ENCODE measurements around the gene CEP350. TPM values are rescaled to one million over a fixed set of nuclear protein-coding genes. Genes with fewer than 3 reads are reported as not detected.

The CEP350 gene
- total and polyA plus RNA-seq, 2 of the 13 experiments (the other 11 are each of a cell fraction or from before 2014, with no cell fraction given), result 7.6 to 35.9 TPM

DNA sequence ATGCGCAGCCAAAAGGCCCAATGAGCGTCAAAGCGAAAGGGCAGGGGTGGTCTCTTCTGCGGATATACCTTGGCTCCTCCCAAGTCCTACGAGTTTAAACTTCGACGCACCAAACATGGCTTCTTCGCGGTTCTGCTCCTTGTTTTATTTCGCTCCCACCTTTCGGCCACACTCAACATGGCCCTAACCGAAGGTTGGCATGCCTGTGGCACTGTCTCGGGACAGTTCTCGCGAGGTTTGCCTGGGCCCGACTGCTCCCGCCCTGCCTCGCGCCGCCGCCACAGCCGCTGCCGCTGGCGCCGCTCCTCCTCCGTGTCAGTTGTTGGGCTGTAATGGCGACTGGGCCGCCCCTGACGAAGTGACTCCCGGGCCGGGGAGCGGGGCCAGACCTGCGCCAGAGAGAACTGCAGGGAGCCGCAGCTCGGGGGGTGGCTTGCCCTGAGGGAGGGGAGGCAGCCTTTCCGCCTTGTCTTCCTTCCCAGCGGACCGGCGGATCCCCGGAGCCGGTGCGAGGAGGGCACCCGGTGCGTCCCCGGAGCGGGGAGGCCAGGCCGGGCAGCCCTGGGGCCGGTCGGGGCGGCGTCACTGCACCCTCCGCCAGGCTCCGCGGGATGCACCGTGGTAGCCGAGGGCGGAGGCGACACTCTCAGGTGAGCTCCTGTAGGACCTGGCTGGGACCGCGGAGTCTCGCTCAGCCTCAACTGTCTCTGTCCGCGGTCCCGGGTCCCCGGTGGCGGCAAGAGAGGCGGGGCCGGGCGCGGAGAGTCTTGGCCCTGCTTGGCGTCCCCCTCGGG, at the start of gene CEP350 (continued):
- peak; percentile 75; the same call in 1 of the 2 replicates for TF ChIP-seq ZNF704 (CRISPR knock-in tag; IDR thresholded peaks at IDR 0.05; ENCODE audit: borderline replicate concordance)
- TF ChIP-seq RFX5 (IDR thresholded peaks at IDR 0.05; ENCODE audit: low read depth, low read length), result no peak
- TF ChIP-seq, protein P1, sequence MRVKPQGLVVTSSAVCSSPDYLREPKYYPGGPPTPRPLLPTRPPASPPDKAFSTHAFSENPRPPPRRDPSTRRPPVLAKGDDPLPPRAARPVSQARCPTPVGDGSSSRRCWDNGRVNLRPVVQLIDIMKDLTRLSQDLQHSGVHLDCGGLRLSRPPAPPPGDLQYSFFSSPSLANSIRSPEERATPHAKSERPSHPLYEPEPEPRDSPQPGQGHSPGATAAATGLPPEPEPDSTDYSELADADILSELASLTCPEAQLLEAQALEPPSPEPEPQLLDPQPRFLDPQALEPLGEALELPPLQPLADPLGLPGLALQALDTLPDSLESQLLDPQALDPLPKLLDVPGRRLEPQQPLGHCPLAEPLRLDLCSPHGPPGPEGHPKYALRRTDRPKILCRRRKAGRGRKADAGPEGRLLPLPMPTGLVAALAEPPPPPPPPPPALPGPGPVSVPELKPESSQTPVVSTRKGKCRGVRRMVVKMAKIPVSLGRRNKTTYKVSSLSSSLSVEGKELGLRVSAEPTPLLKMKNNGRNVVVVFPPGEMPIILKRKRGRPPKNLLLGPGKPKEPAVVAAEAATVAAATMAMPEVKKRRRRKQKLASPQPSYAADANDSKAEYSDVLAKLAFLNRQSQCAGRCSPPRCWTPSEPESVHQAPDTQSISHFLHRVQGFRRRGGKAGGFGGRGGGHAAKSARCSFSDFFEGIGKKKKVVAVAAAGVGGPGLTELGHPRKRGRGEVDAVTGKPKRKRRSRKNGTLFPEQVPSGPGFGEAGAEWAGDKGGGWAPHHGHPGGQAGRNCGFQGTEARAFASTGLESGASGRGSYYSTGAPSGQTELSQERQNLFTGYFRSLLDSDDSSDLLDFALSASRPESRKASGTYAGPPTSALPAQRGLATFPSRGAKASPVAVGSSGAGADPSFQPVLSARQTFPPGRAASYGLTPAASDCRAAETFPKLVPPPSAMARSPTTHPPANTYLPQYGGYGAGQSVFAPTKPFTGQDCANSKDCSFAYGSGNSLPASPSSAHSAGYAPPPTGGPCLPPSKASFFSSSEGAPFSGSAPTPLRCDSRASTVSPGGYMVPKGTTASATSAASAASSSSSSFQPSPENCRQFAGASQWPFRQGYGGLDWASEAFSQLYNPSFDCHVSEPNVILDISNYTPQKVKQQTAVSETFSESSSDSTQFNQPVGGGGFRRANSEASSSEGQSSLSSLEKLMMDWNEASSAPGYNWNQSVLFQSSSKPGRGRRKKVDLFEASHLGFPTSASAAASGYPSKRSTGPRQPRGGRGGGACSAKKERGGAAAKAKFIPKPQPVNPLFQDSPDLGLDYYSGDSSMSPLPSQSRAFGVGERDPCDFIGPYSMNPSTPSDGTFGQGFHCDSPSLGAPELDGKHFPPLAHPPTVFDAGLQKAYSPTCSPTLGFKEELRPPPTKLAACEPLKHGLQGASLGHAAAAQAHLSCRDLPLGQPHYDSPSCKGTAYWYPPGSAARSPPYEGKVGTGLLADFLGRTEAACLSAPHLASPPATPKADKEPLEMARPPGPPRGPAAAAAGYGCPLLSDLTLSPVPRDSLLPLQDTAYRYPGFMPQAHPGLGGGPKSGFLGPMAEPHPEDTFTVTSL (CRISPR knock-in tag; IDR thresholded peaks at IDR 0.05; ENCODE audit: borderline replicate concordance), result no peak; the same call in 1 of the 2 replicates
- no peak for TF ChIP-seq TP53 (CRISPR knock-in tag; conservative IDR thresholded peaks at IDR 0.05)
- no peak for TF ChIP-seq BRCA1 (CRISPR knock-in tag; IDR thresholded peaks at IDR 0.05)
- TF ChIP-seq IRX3 (CRISPR knock-in tag; IDR thresholded peaks at IDR 0.05; ENCODE audit: borderline replicate concordance, low read depth), result no peak
- TF ChIP-seq MAFK (conservative IDR thresholded peaks at IDR 0.05 in 1 of 2, IDR thresholded peaks at IDR 0.05 in 1 of 2; ENCODE audit: low read length in 2 of 2), result no peak
- TF ChIP-seq MYC (CRISPR knock-in tag; IDR thresholded peaks at IDR 0.05; ENCODE audit: borderline replicate concordance), result peak; percentile 85; the same call in 1 of the 2 replicates
- TF ChIP-seq PCBP2 (optimal IDR thresholded peaks at IDR 0.05; ENCODE audit: low read depth, low read length, poor library complexity, severe bottlenecking), result no peak
- no peak; the same call in 1 of the 2 replicates for TF ChIP-seq AKAP8 (CRISPR knock-in tag; IDR thresholded peaks at IDR 0.05)
- TF ChIP-seq CREB1 (IDR thresholded peaks at IDR 0.05), result peak; percentile 68
- TF ChIP-seq CREB1 (CRISPR knock-in tag; IDR thresholded peaks at IDR 0.05), result no peak; the same call in 1 of the 2 replicates
- peak; percentile 62 for TF ChIP-seq AGO1 (IDR thresholded peaks at IDR 0.05; ENCODE audit: low read depth, low read length, poor library complexity, severe bottlenecking)
- TF ChIP-seq, protein P2, sequence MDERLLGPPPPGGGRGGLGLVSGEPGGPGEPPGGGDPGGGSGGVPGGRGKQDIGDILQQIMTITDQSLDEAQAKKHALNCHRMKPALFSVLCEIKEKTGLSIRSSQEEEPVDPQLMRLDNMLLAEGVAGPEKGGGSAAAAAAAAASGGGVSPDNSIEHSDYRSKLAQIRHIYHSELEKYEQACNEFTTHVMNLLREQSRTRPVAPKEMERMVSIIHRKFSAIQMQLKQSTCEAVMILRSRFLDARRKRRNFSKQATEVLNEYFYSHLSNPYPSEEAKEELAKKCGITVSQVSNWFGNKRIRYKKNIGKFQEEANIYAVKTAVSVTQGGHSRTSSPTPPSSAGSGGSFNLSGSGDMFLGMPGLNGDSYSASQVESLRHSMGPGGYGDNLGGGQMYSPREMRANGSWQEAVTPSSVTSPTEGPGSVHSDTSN (CRISPR knock-in tag; IDR thresholded peaks at IDR 0.05), result no peak
- TF ChIP-seq ZNF850 (CRISPR knock-in tag; conservative IDR thresholded peaks at IDR 0.05), result no peak
- TF ChIP-seq, protein P3, sequence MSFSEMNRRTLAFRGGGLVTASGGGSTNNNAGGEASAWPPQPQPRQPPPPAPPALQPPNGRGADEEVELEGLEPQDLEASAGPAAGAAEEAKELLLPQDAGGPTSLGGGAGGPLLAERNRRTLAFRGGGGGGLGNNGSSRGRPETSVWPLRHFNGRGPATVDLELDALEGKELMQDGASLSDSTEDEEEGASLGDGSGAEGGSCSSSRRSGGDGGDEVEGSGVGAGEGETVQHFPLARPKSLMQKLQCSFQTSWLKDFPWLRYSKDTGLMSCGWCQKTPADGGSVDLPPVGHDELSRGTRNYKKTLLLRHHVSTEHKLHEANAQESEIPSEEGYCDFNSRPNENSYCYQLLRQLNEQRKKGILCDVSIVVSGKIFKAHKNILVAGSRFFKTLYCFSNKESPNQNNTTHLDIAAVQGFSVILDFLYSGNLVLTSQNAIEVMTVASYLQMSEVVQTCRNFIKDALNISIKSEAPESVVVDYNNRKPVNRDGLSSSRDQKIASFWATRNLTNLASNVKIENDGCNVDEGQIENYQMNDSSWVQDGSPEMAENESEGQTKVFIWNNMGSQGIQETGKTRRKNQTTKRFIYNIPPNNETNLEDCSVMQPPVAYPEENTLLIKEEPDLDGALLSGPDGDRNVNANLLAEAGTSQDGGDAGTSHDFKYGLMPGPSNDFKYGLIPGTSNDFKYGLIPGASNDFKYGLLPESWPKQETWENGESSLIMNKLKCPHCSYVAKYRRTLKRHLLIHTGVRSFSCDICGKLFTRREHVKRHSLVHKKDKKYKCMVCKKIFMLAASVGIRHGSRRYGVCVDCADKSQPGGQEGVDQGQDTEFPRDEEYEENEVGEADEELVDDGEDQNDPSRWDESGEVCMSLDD (CRISPR knock-in tag; IDR thresholded peaks at IDR 0.05; ENCODE audit: borderline replicate concordance), result no peak
